HG03175 (cell line): ENCODE data around the gene RXRG.
"Not testable (repeated sequence)": the region's sequence is repeated elsewhere in the genome, so short reads cannot be mapped to it uniquely, and the experiment has no call there.

ENCODE experiments used
- ATAC-seq: cut with Tn5 transposase; IDR thresholded peaks from one replicate; pipeline ENCODE4 v1.9.1; 2021; ENCODE audit warnings: mild to moderate bottlenecking, moderate library complexity; ENCODE audit not compliant: unreplicated experiment

RXRG gene

DNA sequence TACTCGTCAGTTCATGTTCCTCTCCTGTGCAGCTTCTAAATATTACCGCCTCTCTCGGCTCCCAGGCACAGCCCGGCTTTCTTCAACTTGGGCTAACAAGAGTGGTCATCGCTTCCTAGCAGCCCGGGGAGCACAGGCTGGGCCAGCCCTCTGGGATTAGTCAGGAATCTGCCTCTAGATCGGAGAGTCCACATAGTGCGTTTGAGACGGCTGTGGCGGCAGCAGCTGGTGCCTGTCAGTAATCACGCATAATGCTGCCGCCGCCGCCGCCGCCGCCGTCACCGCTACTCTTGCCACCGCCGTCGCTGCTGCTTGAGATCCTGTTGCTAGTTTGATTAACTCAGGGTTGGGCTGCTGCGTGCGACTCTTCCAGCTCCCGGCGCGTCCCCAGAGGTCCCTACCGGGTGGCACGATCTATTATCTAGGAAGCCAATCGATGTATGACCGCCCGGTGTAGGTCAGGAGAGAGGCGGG lies at the start of gene RXRG:
TSS of gene RXRG (minus strand) at position 230 of the 474 bp plus-strand sequence. CDS start 233 bp downstream, outside the sequence.
- ATAC-seq: no peak

DNA sequence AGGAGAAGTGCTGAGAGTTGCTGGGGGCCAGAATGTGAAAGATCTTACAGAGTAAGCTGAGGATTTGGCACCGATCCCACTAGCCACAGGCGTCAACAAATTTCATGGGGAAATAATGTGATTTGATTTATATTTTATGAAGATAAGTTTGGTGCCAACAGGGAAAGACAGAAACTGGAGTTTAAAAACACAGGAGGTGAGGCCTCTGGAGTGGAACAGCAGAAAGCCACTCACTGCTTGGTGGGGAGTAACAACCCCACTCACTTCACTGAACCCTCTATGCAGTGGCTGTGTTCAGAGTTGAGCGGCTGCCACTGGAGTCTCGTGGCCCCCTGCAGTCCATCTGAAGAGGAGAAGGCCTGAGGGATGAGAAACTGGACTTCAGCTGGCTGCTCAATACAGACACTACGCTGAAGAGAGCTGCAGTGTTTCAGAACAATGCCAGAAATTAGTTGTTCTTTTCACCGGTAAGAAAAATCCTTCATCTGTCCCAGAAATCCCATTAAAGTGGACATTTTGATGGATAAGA lies 48.0 kb upstream of the RXRG start:
- ATAC-seq: no peak

DNA sequence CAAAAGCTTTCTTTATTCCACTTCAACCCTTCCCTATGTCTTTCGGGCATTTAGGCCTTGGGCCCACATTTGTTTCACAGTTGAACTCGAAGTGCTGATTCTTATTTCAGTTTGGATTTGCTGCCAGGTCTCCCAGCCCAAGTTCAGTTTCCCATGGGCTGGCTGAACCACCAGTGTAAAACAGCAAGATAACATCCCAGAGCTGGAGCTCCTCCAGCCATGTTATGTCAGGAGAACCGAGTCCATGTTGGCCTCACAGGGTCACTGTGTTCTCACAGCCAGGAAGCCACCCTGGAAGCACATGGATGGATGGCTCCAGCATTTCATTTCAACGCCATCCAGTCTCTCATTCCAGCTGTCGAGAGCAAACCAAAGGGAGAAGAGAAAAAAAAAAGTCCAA lies 45.2 kb upstream of the RXRG start:
- ATAC-seq: no peak

DNA sequence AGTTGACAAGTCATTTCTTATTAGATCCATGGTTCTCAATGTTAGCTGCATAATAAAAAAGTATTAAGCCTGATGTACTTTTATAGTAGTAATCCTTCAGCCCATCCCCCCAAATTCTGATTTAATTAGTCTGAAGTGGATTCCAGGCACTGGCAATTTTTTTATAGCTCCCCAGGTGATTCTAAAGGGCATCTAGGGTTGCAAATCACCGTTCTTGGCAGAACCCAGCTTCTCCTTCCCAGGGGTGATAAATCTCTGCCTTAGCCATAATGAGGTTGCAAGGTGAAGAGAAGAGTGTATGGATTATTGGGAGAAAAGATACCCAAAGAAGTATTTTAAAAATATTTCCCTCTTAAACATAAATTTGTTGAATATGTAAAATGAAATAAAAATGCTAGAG lies 43.0 kb upstream of the RXRG start:
- no peak for ATAC-seq

DNA sequence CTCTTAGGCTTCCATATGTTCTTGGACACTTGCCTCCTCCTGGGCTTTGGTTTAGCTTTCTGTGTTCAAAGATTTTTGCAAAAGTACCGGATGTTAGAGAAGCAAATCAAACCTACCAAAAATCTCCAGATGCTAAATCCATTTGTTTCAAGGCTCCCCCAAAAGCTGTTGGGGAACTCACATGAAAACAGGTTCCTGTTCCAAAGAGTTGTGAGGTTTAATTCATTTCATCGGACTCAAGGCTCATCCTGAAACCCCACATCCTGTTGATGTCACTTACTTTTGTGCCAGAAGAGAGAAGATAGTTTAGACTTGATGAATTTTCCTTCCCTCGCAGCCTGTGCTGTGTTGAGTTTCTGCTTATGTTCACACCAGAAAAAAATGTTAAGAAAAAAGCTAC lies 41.7 kb upstream of the RXRG start:
- no peak for ATAC-seq

DNA sequence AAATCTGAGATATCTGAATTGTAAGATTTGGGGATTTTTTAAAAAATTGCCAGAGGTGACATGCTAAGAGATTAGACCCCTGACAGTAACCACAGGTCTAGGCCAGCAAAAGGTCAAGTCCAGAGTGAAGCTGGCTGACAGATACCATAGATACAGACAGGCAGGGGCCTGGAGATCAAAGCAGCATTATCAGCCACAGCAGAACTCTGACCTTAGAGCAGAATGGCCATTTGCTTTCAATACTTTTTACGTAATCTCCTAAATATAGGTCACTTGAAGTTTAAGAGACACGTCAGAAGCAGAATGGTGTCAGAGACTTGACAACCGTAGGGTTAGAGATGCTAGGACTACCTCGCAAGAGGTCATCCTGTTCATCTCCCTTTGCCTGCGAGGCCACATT lies 40.8 kb upstream of the RXRG start:
- no peak for ATAC-seq

DNA sequence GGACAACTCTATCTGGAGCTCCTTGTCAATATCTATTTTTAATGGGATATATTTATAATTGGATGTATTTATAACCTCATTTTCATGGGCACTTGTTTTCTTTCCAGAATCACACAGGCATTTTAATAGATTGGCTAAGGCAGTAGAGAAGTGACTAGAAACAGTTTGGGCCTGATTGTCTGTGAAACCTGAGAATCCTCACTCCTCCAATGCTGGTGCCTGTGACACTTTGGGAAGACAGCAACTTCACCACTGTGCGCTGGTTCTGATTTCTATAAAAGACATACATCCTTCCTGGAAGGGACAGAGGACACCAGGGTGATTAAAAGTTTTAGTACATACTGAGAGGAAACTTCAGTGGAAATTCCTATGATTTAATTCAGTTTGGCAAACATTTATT lies 39.6 kb upstream of the RXRG start:
- ATAC-seq: no peak

GRCh38 chr1:165483412-165483811 lies 38.5 kb upstream of the RXRG start:
- no peak for ATAC-seq

GRCh38 chr1:165481820-165482532 lies 37.0 kb upstream of the RXRG start:
- ATAC-seq: no peak

- ATAC-seq: no peak
Measured at GRCh38 chr1:165476776-165477175, 31.9 kb upstream of the RXRG start.

- no peak for ATAC-seq
Measured at GRCh38 chr1:165474196-165474595, 29.3 kb upstream of the RXRG start.

GRCh38 chr1:165473081-165473480 lies 28.2 kb upstream of the RXRG start:
- no peak for ATAC-seq

DNA sequence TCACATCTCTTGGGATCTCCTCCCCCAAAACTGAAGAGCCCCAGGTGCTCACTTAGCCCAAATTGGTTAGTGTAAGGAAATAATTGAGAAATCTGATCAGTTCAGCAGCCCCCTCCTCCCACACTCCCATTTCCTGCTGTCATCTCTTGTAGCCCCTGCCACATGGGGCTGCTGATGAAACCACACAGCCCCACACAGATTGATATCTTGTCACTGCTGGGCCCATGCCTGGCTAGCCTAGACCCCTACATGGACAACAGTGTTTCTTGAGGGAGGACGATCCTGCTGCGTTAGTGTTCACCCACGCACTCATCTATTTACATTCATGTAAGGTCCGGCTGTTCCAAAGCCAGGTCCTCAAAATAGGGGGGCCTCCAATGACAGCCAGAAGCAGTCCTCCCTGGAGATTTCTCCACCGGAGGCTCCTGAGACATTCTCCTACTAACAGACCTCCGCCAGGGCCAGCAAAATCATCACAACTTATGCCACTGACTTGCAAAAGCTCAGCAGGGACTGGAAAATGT lies 23.9 kb upstream of the RXRG start:
- ATAC-seq: no peak

GRCh38 chr1:165468253-165468652 lies 23.3 kb upstream of the RXRG start:
- ATAC-seq: no peak

DNA sequence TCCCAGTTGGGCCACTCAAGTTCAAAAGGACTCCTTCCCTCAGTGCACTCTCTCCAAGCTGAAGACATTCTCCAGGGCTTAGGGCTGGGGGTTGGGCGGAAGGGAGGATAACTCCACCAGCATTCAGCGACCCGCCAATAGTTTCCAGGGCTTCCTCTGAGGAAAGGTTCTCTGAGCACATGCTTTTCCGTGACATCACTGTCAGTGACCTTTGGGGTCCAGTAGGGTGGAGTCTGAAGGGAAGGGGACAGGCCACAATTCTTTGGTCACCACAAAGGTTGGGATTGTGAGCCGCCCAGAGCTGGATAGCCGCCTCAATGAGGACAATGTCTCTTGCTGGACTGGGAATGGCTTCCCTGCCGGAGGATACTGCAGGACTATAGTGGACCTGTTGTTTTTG lies 22.8 kb upstream of the RXRG start:
- ATAC-seq: no peak

DNA sequence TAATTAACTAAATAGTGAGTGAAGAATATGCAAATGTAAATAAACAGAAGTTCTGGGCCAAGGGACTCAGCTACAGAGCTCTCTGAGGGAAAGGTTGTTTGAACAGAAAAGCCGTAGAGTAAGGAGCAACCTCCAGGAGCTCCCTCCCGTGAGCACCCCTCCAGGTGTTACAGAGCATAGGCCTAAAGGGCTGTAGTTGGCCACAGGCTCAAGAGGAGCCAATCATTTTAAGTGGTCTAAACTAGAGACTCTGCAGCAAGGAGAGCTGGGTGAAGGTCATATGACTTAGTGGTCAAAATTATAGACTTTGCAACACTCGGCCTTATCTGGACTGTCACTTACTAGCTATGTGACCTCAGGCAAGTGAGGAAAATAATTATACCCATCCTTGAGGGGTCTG lies 19.1 kb upstream of the RXRG start:
- no peak for ATAC-seq

- ATAC-seq: not testable (repeated sequence)
Measured at GRCh38 chr1:165459683-165460082, 14.8 kb upstream of the RXRG start.

GRCh38 chr1:165456861-165457260 lies 11.9 kb upstream of the RXRG start:
- no peak for ATAC-seq

GRCh38 chr1:165456114-165456513 lies 11.2 kb upstream of the RXRG start:
- no peak for ATAC-seq

GRCh38 chr1:165455111-165455510 lies 10.2 kb upstream of the RXRG start:
- no peak for ATAC-seq

- no peak for ATAC-seq
Measured at GRCh38 chr1:165454091-165454610, 9.2 kb upstream of the RXRG start.
